ENCODE results near the gene PDGFC. TPM values are rescaled to one million over a fixed set of nuclear protein-coding genes. Genes with fewer than 3 reads are reported as not detected.

Gene PDGFC
- polyA plus RNA-seq, 1 donor (not counting 4 experiments of a cell fraction or from before 2014, with no cell fraction given) = 29.7 TPM

DNA sequence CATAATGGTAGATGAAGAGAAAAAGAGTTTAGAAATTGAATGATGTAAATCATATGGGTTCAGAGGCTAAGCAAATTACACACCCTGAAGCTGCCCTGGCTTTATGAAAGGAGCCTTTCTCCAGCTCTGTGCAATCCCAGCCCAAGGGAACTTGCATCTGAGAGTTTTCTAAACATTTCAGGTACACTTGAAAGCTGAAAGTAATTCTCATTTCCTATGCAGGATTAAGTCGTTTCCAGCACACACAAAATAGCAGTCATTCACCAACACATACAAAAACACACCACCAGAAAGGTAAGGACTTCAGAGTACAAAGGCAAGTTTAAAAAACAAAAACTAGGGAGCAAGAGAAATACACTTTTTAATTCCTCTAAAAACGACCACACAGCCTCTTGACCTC is 1.7 kb downstream of the PDGFC start:
- FAIRE-seq = peak; percentile 5
- TF ChIP-seq CTCF (optimal IDR thresholded peaks at IDR 0.05 in 1 of 3, IDR thresholded peaks at IDR 0.05 in 1 of 3, conservative IDR thresholded peaks at IDR 0.05 in 1 of 3; ENCODE audit: extremely low read depth in 1 of 3, insufficient read depth in 2 of 3, low read length in 3 of 3) (no peak), EZH2 (IDR thresholded peaks at IDR 0.05; ENCODE audit: low read length) (no peak)
- Histone ChIP-seq H3K9me1 (ENCODE audit: control insufficient read depth, extremely low read depth, insufficient read depth, low read length) (no peaks in the 10 kb centered on the region), H3K9me3 (ENCODE audit: control insufficient read depth, low read depth, low read length) (no peaks in the 10 kb centered on the region), H3K27ac (ENCODE audit: control insufficient read depth, insufficient read depth, low read length) (peak overlapping the region; percentile 84), H3K27me3 (ENCODE audit: control insufficient read depth, extremely low read depth, insufficient read depth, low read length) (no peaks in the 10 kb centered on the region), H3K9ac (ENCODE audit: control insufficient read depth, extremely low read depth, insufficient read depth, low read length) (peak overlapping the region; percentile 80), H3K4me2 (ENCODE audit: control insufficient read depth, extremely low read depth, insufficient read depth, low read depth, low read length) (peak overlapping the region; percentile 88), H4K20me1 (ENCODE audit: control insufficient read depth, extremely low read depth, insufficient read depth, low read length) (no peaks in the 10 kb centered on the region), H2AFZ (ENCODE audit: control insufficient read depth, low read length) (no peak overlapping the region), H3K36me3 (ENCODE audit: control insufficient read depth in 2 of 2, extremely low read depth in 1 of 2, insufficient read depth in 2 of 2, low read length in 2 of 2) (no peaks in the 10 kb centered on the region), H3K4me1 (ENCODE audit: control insufficient read depth, extremely low read depth, insufficient read depth, low read length) (peaks cover 29% of the 10 kb centered on the region), H3K79me2 (ENCODE audit: control insufficient read depth, insufficient read depth, low read length) (peaks cover 57% of the 10 kb centered on the region), H3K4me3 (ENCODE audit: control insufficient read depth in 2 of 3, extremely low read depth in 1 of 3, insufficient read depth in 2 of 3, low read depth in 1 of 3, low read length in 3 of 3) (peak overlapping the region; percentile 76 to 85 (median 80))
- dilution Hi-C loops (cut with MboI; ENCODE audit: extremely low pct_ligation_motif_present, low sequenced_read_pairs) = no loop called here
- no peak for DNase-seq (ENCODE audit: low read depth, low spot score)

- Histone ChIP-seq H3K9me3 (ENCODE audit: control insufficient read depth, low read depth, low read length) (no peaks in the 10 kb centered on the region), H3K27ac (ENCODE audit: control insufficient read depth, insufficient read depth, low read length) (peak overlapping the region; percentile 84), H3K9ac (ENCODE audit: control insufficient read depth, extremely low read depth, insufficient read depth, low read length) (peak overlapping the region; percentile 80), H3K4me1 (ENCODE audit: control insufficient read depth, extremely low read depth, insufficient read depth, low read length) (peaks cover 29% of the 10 kb centered on the region), H3K27me3 (ENCODE audit: control insufficient read depth, extremely low read depth, insufficient read depth, low read length) (no peaks in the 10 kb centered on the region), H3K9me1 (ENCODE audit: control insufficient read depth, extremely low read depth, insufficient read depth, low read length) (no peaks in the 10 kb centered on the region), H3K79me2 (ENCODE audit: control insufficient read depth, insufficient read depth, low read length) (peaks cover 64% of the 10 kb centered on the region), H3K4me2 (ENCODE audit: control insufficient read depth, extremely low read depth, insufficient read depth, low read depth, low read length) (peak overlapping the region; percentile 88), H3K36me3 (ENCODE audit: control insufficient read depth in 2 of 2, extremely low read depth in 1 of 2, insufficient read depth in 2 of 2, low read length in 2 of 2) (no peaks in the 10 kb centered on the region), H4K20me1 (ENCODE audit: control insufficient read depth, extremely low read depth, insufficient read depth, low read length) (no peaks in the 10 kb centered on the region), H2AFZ (ENCODE audit: control insufficient read depth, low read length) (no peak overlapping the region), H3K4me3 (ENCODE audit: control insufficient read depth in 2 of 3, extremely low read depth in 1 of 3, insufficient read depth in 2 of 3, low read depth in 1 of 3, low read length in 3 of 3) (peak overlapping the region; percentile 76 to 85 (median 80))
- TF ChIP-seq EZH2 (IDR thresholded peaks at IDR 0.05; ENCODE audit: low read length) (no peak), CTCF (optimal IDR thresholded peaks at IDR 0.05 in 1 of 3, IDR thresholded peaks at IDR 0.05 in 1 of 3, conservative IDR thresholded peaks at IDR 0.05 in 1 of 3; ENCODE audit: extremely low read depth in 1 of 3, insufficient read depth in 2 of 3, low read length in 3 of 3) (no peak)
- dilution Hi-C loops (cut with MboI; ENCODE audit: extremely low pct_ligation_motif_present, low sequenced_read_pairs) = no loop called here
- FAIRE-seq (peak; percentile 26), DNase-seq (ENCODE audit: low read depth, low spot score) (no peak)
These were observed 2.5 kb downstream of the PDGFC start for GRCh38 chr4:156969101-156969500.

Measured in keratinocyte (primary cell).